Measurements from ENCODE around the gene SLFN11.
"Not testable (repeated sequence)": the region's sequence is repeated elsewhere in the genome, so short reads cannot be mapped to it uniquely, and the experiment has no call there.

SLFN11 gene

DNA sequence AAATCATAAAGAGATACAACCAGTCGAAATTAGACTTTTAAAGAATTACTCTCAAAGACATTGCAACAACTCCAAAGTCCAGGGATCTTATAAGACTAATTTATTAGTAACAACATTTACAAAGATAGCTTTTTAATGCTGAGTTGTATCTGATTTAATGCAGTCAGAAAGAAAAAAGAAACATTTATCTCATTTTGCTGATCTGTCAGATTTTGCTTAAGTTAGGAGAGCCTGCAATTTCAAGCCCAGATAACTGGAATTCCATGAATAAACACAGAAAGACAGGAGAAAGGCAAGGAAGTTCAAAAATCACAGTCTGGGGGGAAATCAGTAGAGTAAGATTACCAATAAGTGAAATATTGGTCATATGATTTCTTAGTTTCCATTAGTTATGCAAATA, 22.9 kb downstream of the SLFN11 start:
- DNase-seq, result no peak

GRCh38 chr17:35345926-35346771, 27.3 kb downstream of the SLFN11 start:
- no peak for DNase-seq

- DNase-seq, result peak; percentile 51
Observed at GRCh38 chr17:35345445-35345925, 27.9 kb downstream of the SLFN11 start.

GRCh38 chr17:35344262-35344661, 29.2 kb downstream of the SLFN11 start:
- DNase-seq, result no peak

GRCh38 chr17:35342276-35342675, 31.1 kb downstream of the SLFN11 start:
- DNase-seq, result no peak

GRCh38 chr17:35341411-35341992, 31.9 kb downstream of the SLFN11 start:
- peak; percentile 58 for DNase-seq

- no peak for DNase-seq
Observed at GRCh38 chr17:35338230-35338629, 35.2 kb downstream of the SLFN11 start.

- no peak for DNase-seq
Observed at GRCh38 chr17:35337364-35337763, 36.1 kb downstream of the SLFN11 start.

- DNase-seq, result not testable (repeated sequence)
Observed at GRCh38 chr17:35333578-35333977, 39.8 kb downstream of the SLFN11 start.

DNA sequence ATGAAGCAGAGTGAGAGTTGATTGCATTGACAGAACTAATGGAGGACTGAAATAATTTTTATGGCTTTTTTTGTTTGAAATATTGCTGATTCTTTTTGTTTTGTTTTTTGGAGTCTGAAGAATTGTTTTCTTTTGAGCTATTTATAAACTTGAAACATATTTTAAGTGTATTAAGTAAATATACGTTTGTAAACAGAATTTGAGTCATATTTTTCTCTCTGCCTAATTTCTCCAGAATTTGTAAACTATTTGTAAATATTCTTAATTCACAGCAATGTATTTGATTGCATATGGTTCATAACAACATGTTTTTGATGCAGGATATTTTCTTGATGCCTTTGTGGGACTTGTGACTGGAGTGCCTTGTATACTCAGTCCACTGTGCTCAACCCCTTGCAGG, 50.7 kb downstream of the SLFN11 start:
- no peak for DNase-seq

- DNase-seq, result no peak
Observed at GRCh38 chr17:35315971-35316370, 57.5 kb downstream of the SLFN11 start.

DNA sequence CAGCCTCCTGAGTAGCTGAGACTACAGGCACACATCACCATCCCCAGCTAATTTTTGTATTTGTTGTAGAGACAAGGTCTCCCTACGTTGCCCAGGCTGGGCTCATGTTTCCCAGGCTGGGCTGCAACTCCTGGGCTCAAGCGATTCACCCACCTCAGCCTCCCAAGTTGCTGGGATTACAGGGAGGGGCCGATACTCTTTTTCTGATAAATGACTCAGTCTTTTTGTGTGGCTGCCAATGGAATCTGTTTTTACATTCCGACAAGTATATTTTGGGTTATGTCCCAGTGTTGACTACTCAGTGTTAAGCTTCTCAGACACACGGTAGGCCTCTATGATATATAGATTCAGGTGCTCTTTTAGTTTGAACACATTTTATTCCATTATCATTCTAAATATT, 58.1 kb downstream of the SLFN11 start:
- DNase-seq, result no peak

DNA sequence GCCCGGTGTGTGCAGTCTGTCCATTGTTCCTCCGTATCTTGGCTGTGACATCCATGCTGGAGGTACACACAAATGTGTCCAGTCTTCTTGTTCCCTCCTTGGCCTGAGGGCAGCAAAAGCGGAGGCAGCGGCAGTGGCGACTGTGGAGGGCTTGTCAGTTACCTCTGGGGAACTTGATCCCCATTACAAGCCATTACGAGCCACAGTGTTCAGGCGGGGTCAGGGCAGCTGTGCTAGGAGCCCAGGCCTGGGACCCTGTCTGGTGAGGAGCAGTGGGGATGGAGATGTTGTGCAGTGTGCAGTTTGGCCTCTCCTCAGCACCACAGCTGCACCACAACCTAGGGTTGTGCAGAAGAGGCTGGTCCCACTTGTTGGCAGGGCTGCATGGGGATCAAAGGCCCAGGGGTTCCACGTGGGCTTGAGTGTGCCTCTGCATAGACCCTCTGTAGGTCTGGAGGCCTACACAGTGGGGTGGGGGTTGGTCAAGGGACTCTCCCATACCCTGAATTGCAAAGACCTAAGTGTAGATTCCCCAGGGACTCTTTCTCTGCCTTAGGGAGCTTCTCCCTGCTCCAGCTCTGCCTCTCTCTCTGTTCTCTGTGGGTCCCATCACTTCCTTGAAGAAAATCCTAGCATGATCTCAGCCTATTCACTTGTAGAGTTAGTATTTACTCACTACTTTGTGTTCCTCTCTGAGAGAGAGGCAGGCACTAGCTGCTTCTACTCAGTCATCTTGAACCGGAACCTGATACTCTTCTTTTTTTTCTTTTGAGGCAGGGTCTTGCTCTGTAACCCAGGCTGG, 58.8 kb downstream of the SLFN11 start:
- DNase-seq, result no peak

GRCh38 chr17:35313875-35314409, 59.5 kb downstream of the SLFN11 start:
- DNase-seq, result no peak

GRCh38 chr17:35312790-35313711, 60.4 kb downstream of the SLFN11 start:
- DNase-seq, result peak; percentile 92

DNA sequence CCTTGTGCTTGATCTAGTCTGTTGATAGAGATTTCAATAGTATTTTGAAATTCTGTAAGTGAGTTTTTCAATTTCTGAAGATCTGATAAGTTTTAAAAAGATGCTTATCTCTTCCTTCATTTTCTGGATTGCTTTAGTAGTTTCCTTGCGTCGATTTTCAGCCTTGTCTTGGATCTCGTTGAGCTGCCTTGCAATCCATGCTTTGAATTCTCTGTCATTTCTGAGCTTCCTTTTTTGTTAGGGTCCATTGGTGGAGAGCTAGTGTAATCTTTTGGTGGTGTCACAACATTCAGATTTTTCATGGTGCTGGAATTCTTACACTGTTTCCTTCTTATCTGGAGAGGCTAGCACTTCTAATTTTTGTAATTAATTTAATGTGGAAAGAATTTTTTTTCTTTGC, 61.1 kb downstream of the SLFN11 start:
- peak; percentile 1 for DNase-seq

GRCh38 chr17:35309345-35309744, 64.1 kb downstream of the SLFN11 start:
- not testable (repeated sequence) for DNase-seq
